Neural cell (in vitro differentiated cells): Measurements from ENCODE around the gene PRRC2B.

Source experiments
- EP300 ChIP-seq: fragments of 450-650 bp; conservative IDR thresholded peaks from 2 replicates; pipeline ENCODE4 v1.6.1; 2014; ENCODE audit warnings: antibody characterized with exemption, mild to moderate bottlenecking, moderate library complexity; ENCODE audit not compliant: poor library complexity, severe bottlenecking
- EZH2 ChIP-seq: fragments of 200-600, 300-800 bp; shearing (Covaris generic), sonication (generic); IDR thresholded peaks from 2 replicates; pipeline ENCODE4 v1.6.1; 2014; ENCODE audit warnings: antibody characterized with exemption, low read length, borderline replicate concordance, mild to moderate bottlenecking; ENCODE audit not compliant: insufficient read depth, poor library complexity, severe bottlenecking
- MXI1 ChIP-seq: fragments of 450-650 bp; conservative IDR thresholded peaks from 2 replicates; pipeline ENCODE4 v1.6.1; 2014; ENCODE audit warnings: antibody characterized with exemption, mild to moderate bottlenecking; ENCODE audit not compliant: poor library complexity, severe bottlenecking
- POLR2AphosphoS5 ChIP-seq: IDR thresholded peaks from 2 replicates; pipeline ENCODE4 v1.6.1; 2012
- RAD21 ChIP-seq: fragments of 450-650 bp; conservative IDR thresholded peaks from 2 replicates; pipeline ENCODE4 v1.6.1; 2014; ENCODE audit warnings: antibody characterized with exemption, mild to moderate bottlenecking, moderate library complexity
- SMC3 ChIP-seq: fragments of 450-650 bp; conservative IDR thresholded peaks from 2 replicates; pipeline ENCODE4 v1.6.1; 2014; ENCODE audit warnings: antibody characterized with exemption, mild to moderate bottlenecking, moderate library complexity; ENCODE audit not compliant: poor library complexity
- TAF1 ChIP-seq: IDR thresholded peaks from 2 replicates; pipeline ENCODE4 v1.6.1; 2012; ENCODE audit warnings: low read depth
- TF ChIP-seq, protein P1 (sequence below): fragments of 450-650 bp; IDR thresholded peaks from 2 replicates; pipeline ENCODE4 v1.5.1; 2014; ENCODE audit warnings: antibody characterized with exemption, mild to moderate bottlenecking, moderate library complexity; ENCODE audit not compliant: poor library complexity, severe bottlenecking
- TF ChIP-seq, protein P2 (sequence below): IDR thresholded peaks from 2 replicates; pipeline ENCODE4 v1.6.1; 2012; ENCODE audit warnings: borderline replicate concordance

- TF ChIP-seq, protein P1, sequence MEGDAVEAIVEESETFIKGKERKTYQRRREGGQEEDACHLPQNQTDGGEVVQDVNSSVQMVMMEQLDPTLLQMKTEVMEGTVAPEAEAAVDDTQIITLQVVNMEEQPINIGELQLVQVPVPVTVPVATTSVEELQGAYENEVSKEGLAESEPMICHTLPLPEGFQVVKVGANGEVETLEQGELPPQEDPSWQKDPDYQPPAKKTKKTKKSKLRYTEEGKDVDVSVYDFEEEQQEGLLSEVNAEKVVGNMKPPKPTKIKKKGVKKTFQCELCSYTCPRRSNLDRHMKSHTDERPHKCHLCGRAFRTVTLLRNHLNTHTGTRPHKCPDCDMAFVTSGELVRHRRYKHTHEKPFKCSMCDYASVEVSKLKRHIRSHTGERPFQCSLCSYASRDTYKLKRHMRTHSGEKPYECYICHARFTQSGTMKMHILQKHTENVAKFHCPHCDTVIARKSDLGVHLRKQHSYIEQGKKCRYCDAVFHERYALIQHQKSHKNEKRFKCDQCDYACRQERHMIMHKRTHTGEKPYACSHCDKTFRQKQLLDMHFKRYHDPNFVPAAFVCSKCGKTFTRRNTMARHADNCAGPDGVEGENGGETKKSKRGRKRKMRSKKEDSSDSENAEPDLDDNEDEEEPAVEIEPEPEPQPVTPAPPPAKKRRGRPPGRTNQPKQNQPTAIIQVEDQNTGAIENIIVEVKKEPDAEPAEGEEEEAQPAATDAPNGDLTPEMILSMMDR: no peak
- TF ChIP-seq EZH2: no peak
- TF ChIP-seq RAD21: no peak
- no peak for TF ChIP-seq POLR2AphosphoS5
- no peak for TF ChIP-seq EP300
- no peak for TF ChIP-seq TAF1
- no peak for TF ChIP-seq MXI1
- TF ChIP-seq, protein P2, sequence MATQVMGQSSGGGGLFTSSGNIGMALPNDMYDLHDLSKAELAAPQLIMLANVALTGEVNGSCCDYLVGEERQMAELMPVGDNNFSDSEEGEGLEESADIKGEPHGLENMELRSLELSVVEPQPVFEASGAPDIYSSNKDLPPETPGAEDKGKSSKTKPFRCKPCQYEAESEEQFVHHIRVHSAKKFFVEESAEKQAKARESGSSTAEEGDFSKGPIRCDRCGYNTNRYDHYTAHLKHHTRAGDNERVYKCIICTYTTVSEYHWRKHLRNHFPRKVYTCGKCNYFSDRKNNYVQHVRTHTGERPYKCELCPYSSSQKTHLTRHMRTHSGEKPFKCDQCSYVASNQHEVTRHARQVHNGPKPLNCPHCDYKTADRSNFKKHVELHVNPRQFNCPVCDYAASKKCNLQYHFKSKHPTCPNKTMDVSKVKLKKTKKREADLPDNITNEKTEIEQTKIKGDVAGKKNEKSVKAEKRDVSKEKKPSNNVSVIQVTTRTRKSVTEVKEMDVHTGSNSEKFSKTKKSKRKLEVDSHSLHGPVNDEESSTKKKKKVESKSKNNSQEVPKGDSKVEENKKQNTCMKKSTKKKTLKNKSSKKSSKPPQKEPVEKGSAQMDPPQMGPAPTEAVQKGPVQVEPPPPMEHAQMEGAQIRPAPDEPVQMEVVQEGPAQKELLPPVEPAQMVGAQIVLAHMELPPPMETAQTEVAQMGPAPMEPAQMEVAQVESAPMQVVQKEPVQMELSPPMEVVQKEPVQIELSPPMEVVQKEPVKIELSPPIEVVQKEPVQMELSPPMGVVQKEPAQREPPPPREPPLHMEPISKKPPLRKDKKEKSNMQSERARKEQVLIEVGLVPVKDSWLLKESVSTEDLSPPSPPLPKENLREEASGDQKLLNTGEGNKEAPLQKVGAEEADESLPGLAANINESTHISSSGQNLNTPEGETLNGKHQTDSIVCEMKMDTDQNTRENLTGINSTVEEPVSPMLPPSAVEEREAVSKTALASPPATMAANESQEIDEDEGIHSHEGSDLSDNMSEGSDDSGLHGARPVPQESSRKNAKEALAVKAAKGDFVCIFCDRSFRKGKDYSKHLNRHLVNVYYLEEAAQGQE: no peak
- no peak for TF ChIP-seq SMC3
Measured at GRCh38 chr9:131483319-131484050, 89.6 kb downstream of the PRRC2B start.
